GM12873 (cell line): ENCODE data around the gene LYPD6.

Experiments used
- TF ChIP-seq, protein P1 (sequence below): IDR thresholded peaks from 2 replicates; pipeline ENCODE4 v1.5.1; 2012; ENCODE audit warnings: low read depth, mild to moderate bottlenecking, moderate library complexity, low read length, control low read depth; ENCODE audit not compliant: insufficient read depth; ENCODE audit errors: missing control alignments

LYPD6 gene

DNA sequence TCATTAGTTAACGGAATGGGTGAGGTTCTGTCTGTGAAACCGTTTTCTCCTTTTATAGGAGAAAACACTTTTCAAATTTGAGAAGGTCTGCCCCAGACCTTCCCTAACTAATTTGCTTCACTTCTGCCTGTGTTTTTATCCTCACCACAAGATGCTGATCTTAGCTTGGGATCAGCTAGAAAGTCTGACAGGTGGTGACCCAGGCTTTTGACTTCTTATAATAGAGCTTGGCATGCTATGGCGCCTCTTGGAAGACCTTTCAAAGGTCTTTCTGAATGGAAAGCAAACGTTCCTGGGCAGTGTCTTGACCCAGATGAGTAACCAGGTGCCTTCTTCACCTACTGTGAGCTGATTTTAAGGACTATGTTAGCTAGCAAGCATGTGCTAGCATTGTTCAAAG is 91.4 kb downstream of the LYPD6 start:
- TF ChIP-seq, protein P1, sequence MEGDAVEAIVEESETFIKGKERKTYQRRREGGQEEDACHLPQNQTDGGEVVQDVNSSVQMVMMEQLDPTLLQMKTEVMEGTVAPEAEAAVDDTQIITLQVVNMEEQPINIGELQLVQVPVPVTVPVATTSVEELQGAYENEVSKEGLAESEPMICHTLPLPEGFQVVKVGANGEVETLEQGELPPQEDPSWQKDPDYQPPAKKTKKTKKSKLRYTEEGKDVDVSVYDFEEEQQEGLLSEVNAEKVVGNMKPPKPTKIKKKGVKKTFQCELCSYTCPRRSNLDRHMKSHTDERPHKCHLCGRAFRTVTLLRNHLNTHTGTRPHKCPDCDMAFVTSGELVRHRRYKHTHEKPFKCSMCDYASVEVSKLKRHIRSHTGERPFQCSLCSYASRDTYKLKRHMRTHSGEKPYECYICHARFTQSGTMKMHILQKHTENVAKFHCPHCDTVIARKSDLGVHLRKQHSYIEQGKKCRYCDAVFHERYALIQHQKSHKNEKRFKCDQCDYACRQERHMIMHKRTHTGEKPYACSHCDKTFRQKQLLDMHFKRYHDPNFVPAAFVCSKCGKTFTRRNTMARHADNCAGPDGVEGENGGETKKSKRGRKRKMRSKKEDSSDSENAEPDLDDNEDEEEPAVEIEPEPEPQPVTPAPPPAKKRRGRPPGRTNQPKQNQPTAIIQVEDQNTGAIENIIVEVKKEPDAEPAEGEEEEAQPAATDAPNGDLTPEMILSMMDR, result no peak

GRCh38 chr2:149422337-149422990 is 92.1 kb downstream of the LYPD6 start:
- TF ChIP-seq, protein P1, result no peak

GRCh38 chr2:149422991-149423338 is 92.6 kb downstream of the LYPD6 start:
- TF ChIP-seq, protein P1, result no peak

DNA sequence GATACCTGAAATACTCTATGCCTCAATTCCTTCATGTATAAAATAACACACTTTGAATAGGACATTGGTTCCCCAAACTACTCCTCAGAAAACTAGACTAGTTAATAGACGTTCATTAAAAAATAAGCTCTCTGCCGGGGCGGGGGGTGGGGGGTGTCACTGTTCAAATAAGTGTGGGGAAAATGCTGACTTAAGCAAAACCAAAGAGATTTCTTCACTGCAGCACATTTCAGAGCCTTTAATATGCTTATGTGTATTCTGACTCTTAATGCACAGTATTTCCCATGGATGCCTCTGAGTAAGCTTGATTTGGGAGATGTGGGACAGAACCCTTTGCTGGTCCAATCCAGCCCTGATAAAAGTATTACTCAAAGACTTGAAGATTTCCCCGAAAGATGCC is 93.2 kb downstream of the LYPD6 start:
- TF ChIP-seq, protein P1, result no peak

- TF ChIP-seq, protein P1, result no peak
Observed at GRCh38 chr2:149427387-149427786, 97.0 kb downstream of the LYPD6 start.

- TF ChIP-seq, protein P1, result no peak
Observed at GRCh38 chr2:149428783-149429182, 98.4 kb downstream of the LYPD6 start.

GRCh38 chr2:149430743-149431736 is 100.7 kb downstream of the LYPD6 start:
- TF ChIP-seq, protein P1, result no peak
